K562 (cell line): ENCODE data around the gene CLTC. TPM values are rescaled to one million over a fixed set of nuclear protein-coding genes. Genes with fewer than 3 reads are reported as not detected.

Experiments used
- ATAC-seq: fragments of 200-7000 bp; cut with Tn5 transposase; 3 replicates; pipeline ENCODE4 v1.9.1; 2020; ENCODE audit warnings: moderate library complexity
- BruUV-seq: library from RNA; stranded (reverse); fragments of 400-500 nt; replicated peaks from 2 replicates; lab custom pipeline; 2021; lab: Mats Ljungman, UMichigan
- CTCF ChIA-PET: fragments of 300-600 bp; formaldehyde crosslinking; extraction: SDS; loops from one replicate; lab custom pipeline; 2021; ENCODE audit warnings: low intra/inter-chr PET ratio; lab: Yijun Ruan, JAX
- POLR2A ChIA-PET: fragments of 300-600, 350-650 bp; sonication (Branson Sonifier 250); formaldehyde crosslinking; extraction: SDS; loops from one replicate; lab custom pipeline; 2021; ENCODE audit warnings: antibody characterized with exemption, inconsistent platforms; lab: Yijun Ruan, JAX
- DNase-seq, 4 experiments: peaks; one replicate each; pipeline versions ENCODE4 v3.0.0 to v3.0.0-alpha.2; 2011 to 2018; ENCODE audit warnings: low spot score in 3 of 4, mixed read lengths in 3 of 4; ENCODE audit errors: extremely low read depth in 1 of 4
- FAIRE-seq: peaks from 2 replicates; lab custom pipeline; 2011; peaks lifted over from hg19 to GRCh38; lab: Jason Lieb, UNC
- H2AFZ ChIP-seq: 2 replicates; pipeline ENCODE4 v1.6.0; 2011; ENCODE audit warnings: low read depth, low read length, control low read depth, inconsistent platforms
- H3K27ac ChIP-seq: fragments of 200-600 bp; 3 replicates; pipeline ENCODE4 v1.8.0; 2011; ENCODE audit warnings: low read depth, mild to moderate bottlenecking, control low read depth, inconsistent platforms, low read length, moderate library complexity, mixed read lengths; ENCODE audit errors: extremely low read depth
- H3K27me3 ChIP-seq, 2 experiments: fragments of 300-600 bp in 1 of 2; 2 replicates in 1 of 2; 3 replicates in 1 of 2; pipeline versions ENCODE4 v1.6.0 to v1.8.0; 2011; ENCODE audit warnings: inconsistent platforms in 2 of 2, low read length in 2 of 2, mild to moderate bottlenecking in 1 of 2, mixed read lengths in 1 of 2, moderate library complexity in 1 of 2; ENCODE audit not compliant: control insufficient read depth in 2 of 2, insufficient read depth in 2 of 2
- H3K36me3 ChIP-seq: fragments of 300-600 bp; 3 replicates; pipeline ENCODE4 v1.8.0; 2011; ENCODE audit warnings: mild to moderate bottlenecking, low read length, inconsistent platforms; ENCODE audit not compliant: control insufficient read depth, insufficient read depth
- H3K4me1 ChIP-seq, 2 experiments: fragments of 200-600 bp in 1 of 2; replicated peaks in 1 of 2; 2 replicates in 1 of 2; 3 replicates in 1 of 2; pipeline versions ENCODE4 v1.5.1 to v1.8.0; 2011; ENCODE audit warnings: inconsistent platforms in 2 of 2, low read length in 2 of 2, mild to moderate bottlenecking in 1 of 2, mixed read lengths in 1 of 2, moderate library complexity in 1 of 2; ENCODE audit not compliant: control insufficient read depth in 2 of 2, insufficient read depth in 2 of 2
- H3K4me2 ChIP-seq: 2 replicates; pipeline ENCODE4 v1.6.1; 2011; ENCODE audit warnings: low read length, control low read depth, inconsistent platforms, mixed read lengths; ENCODE audit not compliant: insufficient read depth
- H3K4me3 ChIP-seq: fragments of 200-600 bp; sonication (generic), shearing (Covaris generic); 2 replicates; pipeline ENCODE4 v1.5.1; 2016; ENCODE audit warnings: control low read depth, inconsistent platforms
- H3K79me2 ChIP-seq: fragments of 200-600 bp; 3 replicates; pipeline ENCODE4 v1.8.0; 2011; ENCODE audit warnings: low read length, inconsistent platforms; ENCODE audit not compliant: control insufficient read depth, insufficient read depth
- H3K9ac ChIP-seq, 2 experiments: 2 replicates each; pipeline versions ENCODE4 v1.6.0 to v1.6.1; 2011; ENCODE audit warnings: low read depth in 2 of 2, low read length in 2 of 2, control low read depth in 1 of 2, inconsistent platforms in 1 of 2, mild to moderate bottlenecking in 1 of 2, mixed read lengths in 1 of 2; ENCODE audit not compliant: insufficient read depth in 1 of 2
- H3K9me1 ChIP-seq: one replicate; pipeline ENCODE4 v1.6.0; 2011; ENCODE audit warnings: inconsistent platforms, mild to moderate bottlenecking, low read length, moderate library complexity; ENCODE audit not compliant: control insufficient read depth, insufficient read depth
- H3K9me3 ChIP-seq: replicated peaks from 2 replicates; pipeline ENCODE4 v1.5.1; 2011; ENCODE audit warnings: low read depth, low read length, inconsistent platforms; ENCODE audit not compliant: control insufficient read depth, insufficient read depth
- H4K20me1 ChIP-seq: replicated peaks from 2 replicates; pipeline ENCODE4 v1.6.1; 2011; ENCODE audit warnings: low read length, inconsistent platforms, mixed read lengths; ENCODE audit not compliant: control insufficient read depth, insufficient read depth
- ARID1B ChIP-seq: fragments of 450-650 bp; IDR thresholded peaks from 2 replicates; pipeline ENCODE4 v1.6.1; 2016; ENCODE audit warnings: antibody characterized with exemption, mild to moderate bottlenecking, inconsistent platforms
- FOSL1 ChIP-seq: fragments of 200-800 bp; sonication (Bioruptor generic); conservative IDR thresholded peaks from 2 replicates; pipeline ENCODE4 v1.6.1; 2016; ENCODE audit warnings: missing genetic modification characterization, missing compliant biosample characterization
- HMBOX1 ChIP-seq: sonication (generic); IDR thresholded peaks from 2 replicates; pipeline ENCODE4 v1.6.1; 2016
- HMG20A ChIP-seq: fragments of 450-650 bp; formaldehyde crosslinking; conservative IDR thresholded peaks from 2 replicates; pipeline ENCODE4 v1.4.0; 2020; ENCODE audit warnings: mild to moderate bottlenecking, mixed read lengths
- JUND ChIP-seq, 2 experiments: IDR thresholded peaks; 2 replicates in 1 of 2; 3 replicates in 1 of 2; pipeline ENCODE4 v1.6.1; 2011; ENCODE audit warnings: borderline replicate concordance in 2 of 2, low read depth in 2 of 2, low read length in 2 of 2, improper control_type of control experiment in 1 of 2, missing biosample characterization in 1 of 2, missing genetic modification characterization in 1 of 2, missing genetic modification reagents in 1 of 2
- MEIS2 ChIP-seq: fragments of 450-650 bp; IDR thresholded peaks from 2 replicates; pipeline ENCODE4 v1.6.1; 2014; ENCODE audit warnings: mild to moderate bottlenecking; ENCODE audit not compliant: partially characterized antibody
- PBX2 ChIP-seq, 2 experiments: IDR thresholded peaks in 1 of 2; conservative IDR thresholded peaks in 1 of 2; 2 replicates each; pipeline ENCODE4 v1.6.1; 2016; ENCODE audit warnings: low read depth in 2 of 2, mild to moderate bottlenecking in 1 of 2, missing compliant biosample characterization in 1 of 2, missing genetic modification characterization in 1 of 2, moderate library complexity in 1 of 2
- POLR3G ChIP-seq: IDR thresholded peaks from 2 replicates; pipeline ENCODE4 v1.6.1; 2011; ENCODE audit not compliant: insufficient read length, insufficient replicate concordance; ENCODE audit errors: extremely low read depth
- SMARCE1 ChIP-seq: fragments of 450-650 bp; IDR thresholded peaks from 2 replicates; pipeline ENCODE4 v1.7.1; 2016; ENCODE audit warnings: mild to moderate bottlenecking
- ZNF584 ChIP-seq: fragments of 200-800 bp; sonication (Bioruptor generic); IDR thresholded peaks from 2 replicates; pipeline ENCODE4 v1.6.1; 2016; ENCODE audit warnings: low read depth, mild to moderate bottlenecking, missing genetic modification characterization, missing compliant biosample characterization
- WGBS: fragments of 100-300 bp; shearing (Covaris generic); methylation state at CpG from one replicate; pipeline ENCODE4 v1.1.6; 2016; ENCODE audit warnings: low coverage, mixed read lengths; ENCODE audit not compliant: insufficient coverage; ENCODE audit errors: missing lambda C conversion rate; 5-methylcytosine and 5-hydroxymethylcytosine counted together
- in situ Hi-C: fragments of 300-500 bp; cut with MboI; formaldehyde crosslinking; loops from 4 replicates; pipeline ENCODE4 v1.15.0; 2018; ENCODE audit warnings: inconsistent platforms, mixed read lengths
- intact Hi-C: fragments of 100-400 bp; cut with micrococcal nuclease; formaldehyde crosslinking; loops from 2 replicates; pipeline ENCODE4 v1.14.2; 2022
- polyA plus RNA-seq, 8 experiments: library from polyadenylated mRNA; depleted of rRNA in 4 of 8; stranded (reverse) in 5 of 8; unstranded in 3 of 8; fragments of >200 nt; fragmentation: Nextera tagmentation in 2 of 8; fragmentation: Illumina TruSeq in 1 of 8; extraction: Ambion mirVana in 2 of 8; extraction: Trizol in 1 of 8; gene quantifications; 2 replicates each; pipeline versions ENCODE4 v1.2.1 to v1.2.3, GENCODE V29; 2011 to 2014; ENCODE audit warnings: inconsistent platforms in 1 of 8, missing spikeins in 1 of 8
- total RNA-seq, 7 experiments: library from RNA; depleted of rRNA in 6 of 7; stranded (reverse); fragments of >200 nt in 6 of 7; fragmentation: Illumina TruSeq in 2 of 7; extraction: Trizol in 2 of 7; gene quantifications; 2 replicates each; pipeline versions ENCODE4 v1.2.1 to v1.2.3, GENCODE V29; 2011 to 2021; ENCODE audit warnings: low replicate concordance in 1 of 7

The CLTC gene
- total and polyA plus RNA-seq, 9 of the 15 experiments (the other 6 are each of a cell fraction or from before 2014, with no cell fraction given) = 115 to 267 (median 174) TPM

- H3K4me2 ChIP-seq = no peak overlapping the region
- intact Hi-C loops = no loop called here
- ATAC-seq (no peak), DNase-seq (no peak), FAIRE-seq (no peak)
- no peak overlapping the region for H3K4me3 ChIP-seq
- TF ChIP-seq HMG20A (CRISPR knock-in tag) (no peak), HMBOX1 (peak; percentile 19; the same call in 1 of the 2 replicates), ZNF584 (CRISPR knock-in tag) (no peak)
- no peaks in the 10 kb centered on the region for H3K27me3 ChIP-seq
- ChIA-PET POLR2A (interaction anchor here (0.6 to 1.5 kb wide), 4 partner anchors 10 to 372 kb away, joined by 3 to 7 read pairs (median 3); no protein-coding TSS in a partner anchor), CTCF (no interaction called here)
- H3K27ac ChIP-seq = no peak overlapping the region; the same call in 2 of the 3 replicates
- H2AFZ ChIP-seq = no peak overlapping the region
- H3K36me3 ChIP-seq = peaks cover 5% of the 10 kb centered on the region; the same call in 1 of the 3 replicates
- H3K79me2 ChIP-seq = peaks cover 95% of the 10 kb centered on the region
- no TSS peak for BruUV-seq
- H3K9ac ChIP-seq = no peak overlapping the region
- peaks cover 5 to 12% of the 10 kb centered on the region in 2 experiments; a peak in 3 of 5 replicates for H3K4me1 ChIP-seq
- no peaks in the 10 kb centered on the region for H3K9me1 ChIP-seq
- no peaks in the 10 kb centered on the region for H3K9me3 ChIP-seq
- in situ Hi-C loops = no loop called here
- H4K20me1 ChIP-seq = peaks cover 4% of the 10 kb centered on the region; the same call in 1 of the 2 replicates
These were observed 92.2 kb downstream of the CLTC start for GRCh38 chr17:59711936-59712335.

DNA sequence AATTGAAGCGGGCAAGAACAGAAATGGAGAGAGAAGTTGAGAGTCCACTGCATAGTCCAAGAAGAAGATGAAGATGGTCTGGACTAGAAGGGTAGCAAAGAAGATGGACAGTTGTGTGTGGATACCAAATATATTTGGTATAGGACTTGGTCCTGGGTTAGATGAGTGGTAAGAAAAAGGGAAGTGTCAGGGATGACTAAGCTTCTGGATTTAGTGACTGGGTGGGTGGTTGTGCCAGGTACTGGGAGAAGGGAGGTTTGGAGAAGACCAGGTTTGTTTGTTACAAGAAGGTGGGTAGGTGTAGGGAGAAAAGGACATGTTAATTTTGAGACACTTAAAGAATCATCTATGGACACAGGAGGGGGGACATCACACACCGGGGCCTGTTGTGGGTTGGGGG lies 93.2 kb downstream of the CLTC start:
- Histone ChIP-seq H3K79me2 (peaks cover 96% of the 10 kb centered on the region), H3K27ac (no peak overlapping the region), H3K4me3 (no peak overlapping the region), H3K9ac (no peak overlapping the region), H3K36me3 (peaks cover 4% of the 10 kb centered on the region; the same call in 1 of the 3 replicates), H3K4me2 (no peak overlapping the region), H2AFZ (no peak overlapping the region), H3K4me1 (peaks cover 7 to 12% of the 10 kb centered on the region in 2 experiments; a peak in 3 of 5 replicates), H3K27me3 (no peaks in the 10 kb centered on the region), H3K9me3 (no peaks in the 10 kb centered on the region), H4K20me1 (peaks cover under 1% of the 10 kb centered on the region; the same call in 1 of the 2 replicates), H3K9me1 (no peaks in the 10 kb centered on the region)
- 85% methylated on average over 1 of the region's 2 CpGs for WGBS
- in situ Hi-C loops = no loop called here
- ChIA-PET CTCF (no interaction called here), POLR2A (interaction anchor here (0.6 kb wide), 1 partner anchor 159 kb away, joined by 3 read pairs; no protein-coding TSS in a partner anchor)
- intact Hi-C loops = no loop called here
- no peak for FAIRE-seq
- ATAC-seq = peak; percentile 36; the same call in 2 of the 3 replicates
- BruUV-seq = no TSS peak
- no peak for DNase-seq
- TF ChIP-seq JUND (IDR thresholded peaks at IDR 0.05; ENCODE audit: borderline replicate concordance, low read depth, low read length) (peak; percentile 59; the same call in 1 of the 2 replicates), JUND (tag; IDR thresholded peaks at IDR 0.05; ENCODE audit: borderline replicate concordance, low read depth, low read length) (peak; percentile 23; the same call in 1 of the 3 replicates), FOSL1 (peak; percentile 50; the same call in 1 of the 2 replicates), MEIS2 (peak; percentile 9), SMARCE1 (peak; percentile 84), PBX2 (CRISPR knock-in tag; IDR thresholded peaks at IDR 0.05; ENCODE audit: low read depth) (no peak), PBX2 (tag; conservative IDR thresholded peaks at IDR 0.05; ENCODE audit: low read depth) (0 out of 2 replicates have a peak, but pooled peaks have one; percentile 12), ARID1B (peak; percentile 51; the same call in 1 of the 2 replicates), POLR3G (no peak)
